Measurements from ENCODE around the gene CCDC7. TPM values are rescaled to one million over a fixed set of nuclear protein-coding genes. Genes with fewer than 3 reads are reported as not detected.
"Not testable (repeated sequence)": the region's sequence is repeated elsewhere in the genome, so short reads cannot be mapped to it uniquely, and the experiment has no call there.

Gene CCDC7
- total and polyA plus RNA-seq, 2 experiments from 2014 or later: 0.83 to 1.6 TPM

DNA sequence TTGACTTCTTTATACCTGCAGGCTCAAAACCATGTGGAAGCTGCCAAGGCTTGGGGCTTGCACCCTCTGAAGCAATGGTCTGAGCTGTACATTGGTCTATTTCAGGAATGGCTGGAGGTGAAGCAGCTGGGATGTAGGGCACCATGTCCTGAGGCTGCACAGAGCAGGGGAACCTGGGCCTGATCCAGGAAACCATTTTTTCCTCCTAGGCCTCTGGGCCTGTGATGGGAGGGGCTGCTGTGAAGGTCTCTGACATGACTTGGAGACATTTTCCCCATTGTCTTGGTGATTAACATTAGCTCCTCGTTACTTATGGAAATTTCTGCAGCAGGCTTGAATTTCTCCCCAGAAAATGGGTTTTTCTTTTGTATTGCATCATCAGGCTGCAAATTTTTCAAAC is 211.5 kb downstream of the CCDC7 start:
- H3K4me3 ChIP-seq; H4K20me1 ChIP-seq (replicated peaks; ENCODE audit: insufficient read depth); ATAC-seq; H3K27ac Mint-ChIP-seq; H3K9me2 ChIP-seq (ENCODE audit: insufficient read depth); H3K27me3 ChIP-seq (ENCODE audit: insufficient read depth); H3K4me1 Mint-ChIP-seq; H3K4me1 ChIP-seq (ENCODE audit: insufficient read depth); H3F3A ChIP-seq (replicated peaks; ENCODE audit: low read depth); DNase-seq (ENCODE audit: low spot score); H3K4me3 Mint-ChIP-seq; H3K4me2 ChIP-seq; H2AFZ ChIP-seq; H3K36me3 ChIP-seq (ENCODE audit: insufficient read depth); H3K79me2 ChIP-seq (replicated peaks; ENCODE audit: insufficient read depth); H3K27me3 Mint-ChIP-seq (ENCODE audit: insufficient read depth, low read depth, poor library complexity); H3K27ac ChIP-seq (ENCODE audit: low read depth): not testable (repeated sequence)
- Mint-ChIP-seq H3K9me3 (peaks cover 67% of the 10 kb centered on the region), H3K36me3 (ENCODE audit: low read depth) (peaks cover 29% of the 10 kb centered on the region)

DNA sequence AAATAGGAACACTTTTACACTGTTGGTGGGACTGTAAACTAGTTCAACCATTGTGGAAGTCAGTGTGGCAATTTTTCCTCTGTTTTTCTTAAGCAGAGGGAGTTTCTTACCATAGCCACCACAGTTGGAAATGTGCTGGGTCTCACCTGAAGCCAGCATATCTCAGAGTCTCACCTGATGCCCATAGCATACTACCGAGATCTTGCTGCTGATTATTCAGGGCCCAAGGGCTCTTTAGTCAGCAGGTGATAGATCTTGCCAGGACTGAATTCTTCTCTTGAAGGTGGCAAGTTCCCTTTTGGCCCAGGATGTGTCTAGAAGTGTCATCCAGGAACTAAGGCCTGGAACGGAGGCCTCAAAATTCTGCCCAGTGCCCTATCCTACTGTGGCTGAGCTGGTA is 215.4 kb downstream of the CCDC7 start:
- Mint-ChIP-seq H3K9me3 (peaks cover 38% of the 10 kb centered on the region), H3K4me3 (no peak overlapping the region), H3K4me1 (no peaks in the 10 kb centered on the region), H3K27me3 (ENCODE audit: insufficient read depth, low read depth, poor library complexity) (peaks cover 8% of the 10 kb centered on the region), H3K27ac (no peak overlapping the region), H3K36me3 (ENCODE audit: low read depth) (peaks cover 20% of the 10 kb centered on the region)
- no peak overlapping the region for H3K4me3 ChIP-seq
- no peak for ATAC-seq
- no peak overlapping the region for H2AFZ ChIP-seq
- H3K27me3 ChIP-seq (ENCODE audit: insufficient read depth): no peaks in the 10 kb centered on the region
- H3K4me2 ChIP-seq: no peak overlapping the region
- no peaks in the 10 kb centered on the region for H3K4me1 ChIP-seq (ENCODE audit: insufficient read depth)
- no peaks in the 10 kb centered on the region for H3K79me2 ChIP-seq (replicated peaks; ENCODE audit: insufficient read depth)
- no peaks in the 10 kb centered on the region; the same call in 1 of the 2 replicates for H3K36me3 ChIP-seq (ENCODE audit: insufficient read depth)
- H3F3A ChIP-seq (replicated peaks; ENCODE audit: low read depth): no peaks in the 10 kb centered on the region
- H3K27ac ChIP-seq (ENCODE audit: low read depth): no peak overlapping the region
- H3K9me2 ChIP-seq (ENCODE audit: insufficient read depth): 0 out of 2 replicates have a peak, but pooled peaks cover 5% of the 10 kb centered on the region
- DNase-seq (ENCODE audit: low spot score): no peak
- no peaks in the 10 kb centered on the region for H4K20me1 ChIP-seq (replicated peaks; ENCODE audit: insufficient read depth)
- TF ChIP-seq EZH2 (IDR thresholded peaks at IDR 0.05; ENCODE audit: low read depth, unreplicated experiment) (no peak), ZNF331 (CRISPR knock-in tag; IDR thresholded peaks at IDR 0.05; ENCODE audit: low read depth) (no peak), NANOG (IDR thresholded peaks at IDR 0.05; ENCODE audit: borderline replicate concordance) (no peak), EZH2phosphoT487 (IDR thresholded peaks at IDR 0.05; ENCODE audit: unreplicated experiment) (no peak), CREB1 (CRISPR knock-in tag; IDR thresholded peaks at IDR 0.05; ENCODE audit: low read depth) (no peak), STAT1 (IDR thresholded peaks at IDR 0.05; ENCODE audit: unreplicated experiment) (no peak), POLR2AphosphoS5 (IDR thresholded peaks at IDR 0.05; ENCODE audit: low read depth) (no peak)
- TF ChIP-seq, protein P1, sequence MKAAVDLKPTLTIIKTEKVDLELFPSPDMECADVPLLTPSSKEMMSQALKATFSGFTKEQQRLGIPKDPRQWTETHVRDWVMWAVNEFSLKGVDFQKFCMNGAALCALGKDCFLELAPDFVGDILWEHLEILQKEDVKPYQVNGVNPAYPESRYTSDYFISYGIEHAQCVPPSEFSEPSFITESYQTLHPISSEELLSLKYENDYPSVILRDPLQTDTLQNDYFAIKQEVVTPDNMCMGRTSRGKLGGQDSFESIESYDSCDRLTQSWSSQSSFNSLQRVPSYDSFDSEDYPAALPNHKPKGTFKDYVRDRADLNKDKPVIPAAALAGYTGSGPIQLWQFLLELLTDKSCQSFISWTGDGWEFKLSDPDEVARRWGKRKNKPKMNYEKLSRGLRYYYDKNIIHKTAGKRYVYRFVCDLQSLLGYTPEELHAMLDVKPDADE (IDR thresholded peaks at IDR 0.05): no peak
- TF ChIP-seq, protein P2, sequence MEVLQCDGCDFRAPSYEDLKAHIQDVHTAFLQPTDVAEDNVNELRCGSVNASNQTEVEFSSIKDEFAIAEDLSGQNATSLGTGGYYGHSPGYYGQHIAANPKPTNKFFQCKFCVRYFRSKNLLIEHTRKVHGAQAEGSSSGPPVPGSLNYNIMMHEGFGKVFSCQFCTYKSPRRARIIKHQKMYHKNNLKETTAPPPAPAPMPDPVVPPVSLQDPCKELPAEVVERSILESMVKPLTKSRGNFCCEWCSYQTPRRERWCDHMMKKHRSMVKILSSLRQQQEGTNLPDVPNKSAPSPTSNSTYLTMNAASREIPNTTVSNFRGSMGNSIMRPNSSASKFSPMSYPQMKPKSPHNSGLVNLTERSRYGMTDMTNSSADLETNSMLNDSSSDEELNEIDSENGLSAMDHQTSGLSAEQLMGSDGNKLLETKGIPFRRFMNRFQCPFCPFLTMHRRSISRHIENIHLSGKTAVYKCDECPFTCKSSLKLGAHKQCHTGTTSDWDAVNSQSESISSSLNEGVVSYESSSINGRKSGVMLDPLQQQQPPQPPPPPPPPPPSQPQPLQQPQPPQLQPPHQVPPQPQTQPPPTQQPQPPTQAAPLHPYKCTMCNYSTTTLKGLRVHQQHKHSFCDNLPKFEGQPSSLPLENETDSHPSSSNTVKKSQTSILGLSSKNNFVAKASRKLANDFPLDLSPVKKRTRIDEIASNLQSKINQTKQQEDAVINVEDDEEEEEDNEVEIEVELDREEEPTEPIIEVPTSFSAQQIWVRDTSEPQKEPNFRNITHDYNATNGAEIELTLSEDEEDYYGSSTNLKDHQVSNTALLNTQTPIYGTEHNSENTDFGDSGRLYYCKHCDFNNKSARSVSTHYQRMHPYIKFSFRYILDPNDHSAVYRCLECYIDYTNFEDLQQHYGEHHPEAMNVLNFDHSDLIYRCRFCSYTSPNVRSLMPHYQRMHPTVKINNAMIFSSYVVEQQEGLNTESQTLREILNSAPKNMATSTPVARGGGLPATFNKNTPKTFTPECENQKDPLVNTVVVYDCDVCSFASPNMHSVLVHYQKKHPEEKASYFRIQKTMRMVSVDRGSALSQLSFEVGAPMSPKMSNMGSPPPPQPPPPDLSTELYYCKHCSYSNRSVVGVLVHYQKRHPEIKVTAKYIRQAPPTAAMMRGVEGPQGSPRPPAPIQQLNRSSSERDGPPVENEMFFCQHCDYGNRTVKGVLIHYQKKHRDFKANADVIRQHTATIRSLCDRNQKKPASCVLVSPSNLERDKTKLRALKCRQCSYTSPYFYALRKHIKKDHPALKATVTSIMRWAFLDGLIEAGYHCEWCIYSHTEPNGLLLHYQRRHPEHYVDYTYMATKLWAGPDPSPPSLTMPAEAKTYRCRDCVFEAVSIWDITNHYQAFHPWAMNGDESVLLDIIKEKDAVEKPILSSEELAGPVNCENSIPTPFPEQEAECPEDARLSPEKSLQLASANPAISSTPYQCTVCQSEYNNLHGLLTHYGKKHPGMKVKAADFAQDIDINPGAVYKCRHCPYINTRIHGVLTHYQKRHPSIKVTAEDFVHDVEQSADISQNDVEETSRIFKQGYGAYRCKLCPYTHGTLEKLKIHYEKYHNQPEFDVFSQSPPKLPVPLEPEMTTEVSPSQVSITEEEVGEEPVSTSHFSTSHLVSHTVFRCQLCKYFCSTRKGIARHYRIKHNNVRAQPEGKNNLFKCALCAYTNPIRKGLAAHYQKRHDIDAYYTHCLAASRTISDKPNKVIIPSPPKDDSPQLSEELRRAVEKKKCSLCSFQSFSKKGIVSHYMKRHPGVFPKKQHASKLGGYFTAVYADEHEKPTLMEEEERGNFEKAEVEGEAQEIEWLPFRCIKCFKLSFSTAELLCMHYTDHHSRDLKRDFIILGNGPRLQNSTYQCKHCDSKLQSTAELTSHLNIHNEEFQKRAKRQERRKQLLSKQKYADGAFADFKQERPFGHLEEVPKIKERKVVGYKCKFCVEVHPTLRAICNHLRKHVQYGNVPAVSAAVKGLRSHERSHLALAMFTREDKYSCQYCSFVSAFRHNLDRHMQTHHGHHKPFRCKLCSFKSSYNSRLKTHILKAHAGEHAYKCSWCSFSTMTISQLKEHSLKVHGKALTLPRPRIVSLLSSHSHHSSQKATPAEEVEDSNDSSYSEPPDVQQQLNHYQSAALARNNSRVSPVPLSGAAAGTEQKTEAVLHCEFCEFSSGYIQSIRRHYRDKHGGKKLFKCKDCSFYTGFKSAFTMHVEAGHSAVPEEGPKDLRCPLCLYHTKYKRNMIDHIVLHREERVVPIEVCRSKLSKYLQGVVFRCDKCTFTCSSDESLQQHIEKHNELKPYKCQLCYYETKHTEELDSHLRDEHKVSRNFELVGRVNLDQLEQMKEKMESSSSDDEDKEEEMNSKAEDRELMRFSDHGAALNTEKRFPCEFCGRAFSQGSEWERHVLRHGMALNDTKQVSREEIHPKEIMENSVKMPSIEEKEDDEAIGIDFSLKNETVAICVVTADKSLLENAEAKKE (CRISPR knock-in tag; IDR thresholded peaks at IDR 0.05): no peak
- TF ChIP-seq, protein P3, sequence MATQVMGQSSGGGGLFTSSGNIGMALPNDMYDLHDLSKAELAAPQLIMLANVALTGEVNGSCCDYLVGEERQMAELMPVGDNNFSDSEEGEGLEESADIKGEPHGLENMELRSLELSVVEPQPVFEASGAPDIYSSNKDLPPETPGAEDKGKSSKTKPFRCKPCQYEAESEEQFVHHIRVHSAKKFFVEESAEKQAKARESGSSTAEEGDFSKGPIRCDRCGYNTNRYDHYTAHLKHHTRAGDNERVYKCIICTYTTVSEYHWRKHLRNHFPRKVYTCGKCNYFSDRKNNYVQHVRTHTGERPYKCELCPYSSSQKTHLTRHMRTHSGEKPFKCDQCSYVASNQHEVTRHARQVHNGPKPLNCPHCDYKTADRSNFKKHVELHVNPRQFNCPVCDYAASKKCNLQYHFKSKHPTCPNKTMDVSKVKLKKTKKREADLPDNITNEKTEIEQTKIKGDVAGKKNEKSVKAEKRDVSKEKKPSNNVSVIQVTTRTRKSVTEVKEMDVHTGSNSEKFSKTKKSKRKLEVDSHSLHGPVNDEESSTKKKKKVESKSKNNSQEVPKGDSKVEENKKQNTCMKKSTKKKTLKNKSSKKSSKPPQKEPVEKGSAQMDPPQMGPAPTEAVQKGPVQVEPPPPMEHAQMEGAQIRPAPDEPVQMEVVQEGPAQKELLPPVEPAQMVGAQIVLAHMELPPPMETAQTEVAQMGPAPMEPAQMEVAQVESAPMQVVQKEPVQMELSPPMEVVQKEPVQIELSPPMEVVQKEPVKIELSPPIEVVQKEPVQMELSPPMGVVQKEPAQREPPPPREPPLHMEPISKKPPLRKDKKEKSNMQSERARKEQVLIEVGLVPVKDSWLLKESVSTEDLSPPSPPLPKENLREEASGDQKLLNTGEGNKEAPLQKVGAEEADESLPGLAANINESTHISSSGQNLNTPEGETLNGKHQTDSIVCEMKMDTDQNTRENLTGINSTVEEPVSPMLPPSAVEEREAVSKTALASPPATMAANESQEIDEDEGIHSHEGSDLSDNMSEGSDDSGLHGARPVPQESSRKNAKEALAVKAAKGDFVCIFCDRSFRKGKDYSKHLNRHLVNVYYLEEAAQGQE (IDR thresholded peaks at IDR 0.05; ENCODE audit: unreplicated experiment): no peak

Measured in GM23338 (cell line).